NK-92 (cell line): ENCODE results near the gene MAP2K4.
"Not testable (repeated sequence)": the region's sequence is repeated elsewhere in the genome, so short reads cannot be mapped to it uniquely, and the experiment has no call there.

Source experiments
- DNase-seq: peaks from one replicate; lab custom pipeline; 2025; ENCODE audit not compliant: unreplicated experiment; lab: John Stamatoyannopoulos, UW

The MAP2K4 gene

GRCh38 chr17:12020642-12021622 lies at the start of gene MAP2K4:
MAP2K4 (plus strand) TSS chr17:12020877; CDS start chr17:12020887, 10 bp downstream.
- peak; percentile 37 for DNase-seq

DNA sequence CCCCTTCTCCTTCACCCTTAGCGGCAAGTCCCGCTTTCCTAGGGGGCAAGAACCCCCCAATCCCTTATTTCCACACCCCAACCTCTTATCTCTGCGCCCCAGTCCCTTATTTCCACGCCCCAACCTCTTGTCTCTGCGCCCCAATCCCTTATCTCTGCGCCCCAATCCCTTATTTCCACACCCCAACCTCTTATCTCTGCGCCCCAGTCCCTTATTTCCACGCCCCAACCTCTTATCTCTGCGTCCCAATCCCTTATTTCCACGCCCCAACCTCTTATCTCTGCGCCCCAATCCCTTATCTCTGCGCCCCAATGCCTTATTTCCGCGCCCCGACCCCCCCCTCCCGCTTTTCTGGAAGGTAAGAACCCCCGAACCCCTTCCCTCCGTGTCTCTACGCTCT lies 47.9 kb upstream of the MAP2K4 start:
- not testable (repeated sequence) for DNase-seq

DNA sequence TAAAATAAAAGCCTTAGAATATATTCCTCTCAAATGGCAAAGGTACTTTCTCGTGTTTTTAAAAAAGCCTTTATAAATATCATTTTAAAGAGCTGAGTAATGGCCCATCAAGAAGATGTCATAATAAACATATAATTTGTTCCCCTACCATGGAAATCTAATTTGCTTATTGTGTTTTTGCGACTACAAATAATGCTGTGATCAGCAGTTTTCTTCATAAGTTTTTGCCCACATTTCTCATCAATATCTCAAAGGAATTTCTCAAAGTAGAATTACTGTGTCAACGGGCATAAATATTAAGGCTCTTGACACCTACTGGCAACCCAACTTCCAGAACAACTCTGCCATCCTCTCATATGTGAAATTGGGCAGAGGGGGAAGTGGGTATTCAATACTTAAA lies 40.9 kb upstream of the MAP2K4 start:
- no peak for DNase-seq

DNA sequence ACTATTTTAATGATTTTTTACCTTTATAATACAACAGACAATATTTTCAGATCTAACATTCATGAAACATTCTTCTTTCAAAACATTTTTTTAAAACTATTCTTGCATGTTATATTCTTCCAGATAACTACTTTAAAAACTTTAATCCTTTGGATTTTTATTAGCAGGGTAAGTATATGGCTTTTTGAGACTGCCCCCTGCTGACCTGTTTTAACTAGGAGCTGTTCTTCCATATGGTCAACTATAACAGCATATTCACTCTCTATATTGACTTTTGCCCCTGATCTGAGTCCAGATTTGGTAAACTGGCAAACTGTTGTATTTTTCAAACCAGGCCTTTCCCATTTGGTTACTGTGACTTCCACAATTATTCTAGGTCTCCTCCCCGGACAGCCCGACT lies 39.9 kb upstream of the MAP2K4 start:
- DNase-seq: no peak

GRCh38 chr17:11981862-11982261 lies 38.8 kb upstream of the MAP2K4 start:
- DNase-seq: no peak

- no peak for DNase-seq
Measured at GRCh38 chr17:11986179-11986941, 34.3 kb upstream of the MAP2K4 start.

DNA sequence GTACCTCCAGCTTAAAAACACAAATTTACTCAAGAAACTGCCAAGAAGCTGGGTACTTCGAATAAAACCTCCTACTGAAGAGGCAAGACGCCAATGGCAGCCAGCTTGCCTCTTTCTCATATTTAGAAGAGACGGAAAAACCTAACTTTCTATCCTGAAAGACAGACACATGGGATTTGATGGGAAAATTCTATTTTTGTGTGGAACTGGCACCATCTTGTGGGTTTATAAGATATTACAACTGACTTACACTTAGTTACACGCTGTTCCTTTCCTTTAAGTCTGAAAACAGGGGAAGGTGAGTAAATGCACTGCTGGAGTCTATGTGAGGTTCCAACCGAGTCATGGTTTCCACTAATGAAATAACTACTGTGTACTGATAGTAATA lies 33.7 kb upstream of the MAP2K4 start:
- DNase-seq: no peak

GRCh38 chr17:11990363-11990983 lies 30.2 kb upstream of the MAP2K4 start:
- no peak for DNase-seq

DNA sequence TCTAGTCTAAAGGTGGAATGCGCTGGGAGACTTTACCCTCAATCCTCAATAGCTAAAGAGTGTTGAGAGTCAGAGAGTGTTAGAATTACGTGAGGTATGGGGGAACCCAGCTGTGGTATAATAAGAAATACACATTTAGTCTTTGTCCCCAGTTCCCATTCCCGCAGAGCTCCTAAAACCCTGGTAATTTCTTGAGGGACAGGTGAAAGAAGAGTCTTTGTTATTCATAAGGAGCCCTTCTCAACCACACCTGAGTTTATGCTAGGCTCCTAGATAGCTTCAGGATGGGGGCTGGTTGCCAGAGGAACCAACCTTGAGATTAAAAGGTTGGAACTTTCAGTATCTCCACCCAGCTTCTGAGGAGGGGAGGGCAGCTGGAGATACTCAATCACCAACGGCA lies 29.2 kb upstream of the MAP2K4 start:
- DNase-seq: no peak

DNA sequence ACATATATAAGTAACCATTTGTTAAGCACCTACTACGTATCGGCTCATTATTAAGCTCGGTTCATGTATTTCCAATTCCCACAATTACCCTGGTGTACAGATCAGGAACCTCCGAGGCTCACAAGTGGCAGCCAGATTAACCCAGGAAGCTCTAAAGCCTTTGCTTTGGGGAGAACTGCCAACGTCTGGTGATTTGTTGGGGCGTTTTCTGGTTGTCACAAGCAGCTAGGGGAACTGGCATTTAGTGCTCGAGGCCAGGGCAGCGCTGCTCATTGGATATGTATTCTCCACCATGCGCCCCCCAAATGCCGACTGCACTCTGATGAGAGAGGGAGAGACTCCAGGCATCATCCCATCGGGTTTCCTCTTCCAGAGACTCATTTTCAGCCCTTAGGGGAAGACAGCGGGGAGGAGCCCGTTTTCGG lies 23.9 kb upstream of the MAP2K4 start:
- no peak for DNase-seq

DNA sequence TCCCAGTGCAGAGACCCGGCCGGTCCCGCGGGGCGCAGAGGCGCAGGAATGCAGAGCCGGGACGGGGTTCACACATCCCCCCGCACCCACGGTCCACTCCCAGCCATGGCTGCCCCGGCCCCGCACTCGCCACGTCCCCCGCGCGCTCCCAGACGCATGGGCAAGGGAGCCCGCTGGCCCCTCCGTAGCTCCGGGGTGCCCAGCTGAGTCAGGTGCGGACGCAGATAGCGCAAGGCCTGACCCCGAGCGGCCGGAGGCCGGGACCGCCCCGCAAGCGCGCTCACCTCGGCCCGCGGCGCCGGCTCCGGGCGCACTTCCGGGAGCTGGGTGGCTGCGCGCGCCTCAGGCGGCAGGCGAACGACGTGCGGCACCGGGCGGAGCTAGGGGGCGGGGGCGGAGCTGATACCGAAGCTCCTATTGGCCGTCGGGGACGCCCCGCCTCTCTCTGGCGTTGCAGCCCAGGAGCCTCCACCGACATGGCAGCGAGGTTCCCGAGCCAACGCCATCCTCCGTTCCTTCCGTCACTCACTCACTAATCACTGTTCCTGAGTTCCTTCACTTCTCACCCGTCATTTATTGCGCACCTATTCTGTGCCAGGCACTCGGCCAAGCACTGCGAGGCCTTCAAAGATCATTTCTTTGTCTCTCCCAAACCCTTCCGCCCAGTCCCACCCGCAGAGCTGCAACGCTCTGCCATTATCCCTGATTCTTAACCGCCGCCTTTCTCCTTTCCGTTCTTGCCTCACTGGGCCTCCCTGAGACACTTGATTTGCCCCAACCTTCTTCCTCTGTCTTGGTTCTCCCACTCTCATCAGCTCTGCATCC lies 23.3 kb upstream of the MAP2K4 start, which contains the start of gene ZNF18:
ZNF18 (minus strand) TSS at position 329 of the 825 bp plus-strand sequence. CDS start 4,646 bp downstream, outside the sequence.
- DNase-seq: peak; percentile 53

- DNase-seq: no peak
Measured at GRCh38 chr17:11997972-11998233, 22.8 kb upstream of the MAP2K4 start.

- no peak for DNase-seq
Measured at GRCh38 chr17:11999696-12000095, 21.0 kb upstream of the MAP2K4 start.

DNA sequence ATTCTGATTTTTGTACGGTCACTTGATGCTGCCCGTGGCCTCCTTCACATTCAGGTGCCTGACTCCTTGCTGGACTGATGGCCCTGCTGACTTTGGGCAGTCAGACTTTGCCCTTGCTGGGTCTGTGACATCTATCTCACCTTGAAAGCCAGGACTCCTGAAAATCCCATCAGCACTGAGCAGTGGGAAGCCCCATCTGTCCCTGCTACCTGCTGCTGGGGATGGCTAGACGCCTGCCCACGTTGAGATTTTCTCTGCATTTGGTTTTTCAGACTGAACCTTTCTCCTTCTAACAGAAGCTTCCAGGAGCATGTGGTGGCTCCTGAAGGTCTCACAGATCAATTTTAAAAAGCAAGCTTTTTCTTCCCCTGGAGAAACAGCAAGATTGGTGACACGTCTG lies 13.2 kb upstream of the MAP2K4 start:
- no peak for DNase-seq

GRCh38 chr17:12021623-12022140 lies 1.0 kb downstream of the MAP2K4 start:
- no peak for DNase-seq

- no peak for DNase-seq
Measured at GRCh38 chr17:12022310-12022709, 1.6 kb downstream of the MAP2K4 start.

GRCh38 chr17:12024327-12024726 lies 3.6 kb downstream of the MAP2K4 start:
- no peak for DNase-seq

- DNase-seq: no peak
Measured at GRCh38 chr17:12027658-12028057, 7.0 kb downstream of the MAP2K4 start.

DNA sequence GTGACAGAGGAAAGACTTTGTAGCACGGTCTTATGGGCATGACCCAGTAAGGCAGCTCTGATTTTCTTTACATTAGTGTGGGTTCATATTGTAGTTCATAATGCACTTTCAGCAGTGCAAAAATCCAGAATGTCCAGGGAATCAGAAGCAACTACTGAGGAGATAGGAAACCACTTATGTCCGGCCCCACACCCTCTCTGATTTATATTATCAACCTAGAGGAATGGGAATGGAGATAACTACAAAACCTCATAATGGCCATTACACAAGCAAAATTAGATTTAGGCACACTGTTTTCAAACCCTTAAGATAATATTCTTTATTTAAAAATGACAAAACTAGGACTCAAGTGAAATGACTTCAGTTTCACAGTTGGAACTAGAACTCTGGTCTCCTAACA lies 7.9 kb downstream of the MAP2K4 start:
- DNase-seq: no peak

DNA sequence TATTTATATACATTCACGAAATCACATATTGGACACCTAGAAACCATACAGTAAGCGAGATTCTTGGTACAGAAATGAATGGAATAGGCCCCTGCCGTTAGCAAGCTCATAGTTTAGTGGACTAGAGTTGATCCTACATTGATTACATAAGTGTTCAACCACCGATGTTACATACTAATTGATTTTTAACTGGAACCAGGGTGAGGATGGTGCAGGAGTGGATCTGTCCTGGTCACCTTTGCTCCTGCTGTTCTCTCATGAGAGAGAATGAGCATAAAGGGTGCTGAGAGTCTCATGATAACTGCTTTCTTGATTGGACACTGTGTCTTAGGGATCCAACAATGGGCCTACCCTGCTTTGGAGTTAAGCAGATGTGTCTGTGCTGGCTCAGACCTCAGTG lies 13.9 kb downstream of the MAP2K4 start:
- DNase-seq: no peak

DNA sequence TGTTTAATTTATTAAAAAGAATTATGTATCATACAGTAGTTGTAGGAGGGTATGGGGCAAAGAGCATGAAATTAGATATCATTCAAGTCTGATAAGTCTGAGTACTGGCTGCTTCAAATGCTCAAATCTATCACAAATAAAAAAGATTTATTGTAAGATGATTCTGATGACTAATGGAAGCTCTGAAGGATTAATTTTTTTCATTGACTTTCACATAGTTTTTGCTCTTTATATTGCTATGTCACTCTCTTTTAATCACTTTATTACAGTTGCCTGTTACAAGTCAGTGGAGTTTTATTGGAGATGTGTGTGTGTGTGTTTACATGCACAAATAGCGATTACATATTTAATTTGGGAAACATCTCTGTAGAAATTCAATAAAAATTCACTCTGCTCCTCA lies 15.0 kb downstream of the MAP2K4 start:
- DNase-seq: no peak
